ENCODE results near the gene ARHGAP20. TPM values are rescaled to one million over a fixed set of nuclear protein-coding genes. Genes with fewer than 3 reads are reported as not detected.

ARHGAP20 gene
- total RNA-seq, 1 experiment from 2014 or later, result 0.04 TPM

GRCh38 chr11:110755941-110756340, 43.7 kb upstream of the ARHGAP20 start:
- no peak for TF ChIP-seq CTCF (conservative IDR thresholded peaks at IDR 0.05)
- no peak overlapping the region for H3K4me3 Mint-ChIP-seq
- H2BK120ac ChIP-seq (ENCODE audit: low read depth, low read length, poor library complexity, severe bottlenecking), result no peak overlapping the region
- H3K4me1 Mint-ChIP-seq, result no peaks in the 10 kb centered on the region
- H4K20me1 ChIP-seq (ENCODE audit: control insufficient read depth, insufficient read depth, insufficient read length), result no peaks in the 10 kb centered on the region
- H4K8ac ChIP-seq (replicated peaks; ENCODE audit: insufficient read length, low read depth, low read length), result no peak overlapping the region
- H3K4ac ChIP-seq (ENCODE audit: low read depth, low read length), result no peak overlapping the region
- H3K79me1 ChIP-seq (ENCODE audit: insufficient read depth, low read depth, low read length, poor library complexity, severe bottlenecking), result no peaks in the 10 kb centered on the region
- peaks cover 3% of the 10 kb centered on the region for H3K27me3 Mint-ChIP-seq (ENCODE audit: low read depth)
- H2BK15ac ChIP-seq (ENCODE audit: low read depth, low read length), result no peak overlapping the region
- H2AFZ ChIP-seq (ENCODE audit: low read length), result no peak overlapping the region
- H4K5ac ChIP-seq (ENCODE audit: insufficient read length, low read depth, low read length), result no peak overlapping the region
- H4K91ac ChIP-seq (ENCODE audit: insufficient read length, low read depth, low read length), result no peak overlapping the region
- no peak overlapping the region for H2BK12ac ChIP-seq (ENCODE audit: insufficient read length, low read depth, low read length)
- H3K27ac ChIP-seq (ENCODE audit: insufficient read length, low read depth, low read length), result no peak overlapping the region
- H3K27ac Mint-ChIP-seq, result no peak overlapping the region
- H3K79me2 ChIP-seq (ENCODE audit: insufficient read depth, low read length), result no peaks in the 10 kb centered on the region
- no peaks in the 10 kb centered on the region for H3K9me3 ChIP-seq (ENCODE audit: control insufficient read depth, low read depth, low read length)
- DNase-seq, result no peak
- H3K27me3 ChIP-seq (ENCODE audit: insufficient read depth, low read length), result no peaks in the 10 kb centered on the region
- no peak overlapping the region for H3K18ac ChIP-seq (ENCODE audit: insufficient read length, low read depth, low read length)
- H2AK5ac ChIP-seq (ENCODE audit: insufficient read length, low read length), result no peak overlapping the region
- H3K23me2 ChIP-seq (ENCODE audit: insufficient read length, low read depth, low read length, poor library complexity, severe bottlenecking), result no peaks in the 10 kb centered on the region
- no peak overlapping the region for H3K14ac ChIP-seq (ENCODE audit: insufficient read depth, low read length)
- no peak overlapping the region for H3K56ac ChIP-seq (ENCODE audit: insufficient read length, low read depth, low read length)
- no peak overlapping the region for H3K9ac ChIP-seq (ENCODE audit: extremely low read depth, insufficient read length, low read length)
- no peak overlapping the region for H3K23ac ChIP-seq (ENCODE audit: insufficient read length, low read depth, low read length)
- no peak overlapping the region for H3K4me2 ChIP-seq (ENCODE audit: insufficient read depth, insufficient read length, low read length)
- WGBS (ENCODE audit: extremely low coverage, insufficient read length, low lambda C conversion rate), result no CpG with 5 or more reads among the region's 3 CpGs
- no peaks in the 10 kb centered on the region for H3K4me1 ChIP-seq (ENCODE audit: insufficient read depth, low read length)
- peaks cover 3 to 8% of the 10 kb centered on the region in 2 experiments; a peak in 3 of 5 replicates for H3K9me3 Mint-ChIP-seq
- H3T11ph ChIP-seq (ENCODE audit: low read length), result no peak overlapping the region
- H3K36me3 Mint-ChIP-seq (ENCODE audit: insufficient read depth in 1 of 3, low read depth in 3 of 3), result no peaks in the 10 kb centered on the region
- no peak overlapping the region for H2BK5ac ChIP-seq (ENCODE audit: insufficient read length, low read length)
- no peak overlapping the region for H2BK20ac ChIP-seq (ENCODE audit: low read depth, low read length, poor library complexity, severe bottlenecking)

Data from H9 (cell line).